ENCODE data around the gene KRTAP10-4.

The KRTAP10-4 gene

GRCh38 chr21:44532712-44533111 is 40.8 kb upstream of the KRTAP10-4 start:
- Histone ChIP-seq H3K27me3 (ENCODE audit: insufficient read depth, low read length, poor library complexity) (peaks cover 2% of the 10 kb centered on the region), H3K9me3 (ENCODE audit: insufficient read depth, low read length, severe bottlenecking) (no peaks in the 10 kb centered on the region), H3K4me2 (ENCODE audit: insufficient read depth, low read length) (no peak overlapping the region), H3K36me3 (ENCODE audit: insufficient read depth, low read length) (no peaks in the 10 kb centered on the region), H3K4me3 (ENCODE audit: low read depth in 1 of 2, low read length in 2 of 2) (no peak overlapping the region), H3K9ac (ENCODE audit: low read depth, low read length) (no peak overlapping the region), H4K20me1 (ENCODE audit: insufficient read depth, low read length) (no peaks in the 10 kb centered on the region), H3K27ac (ENCODE audit: low read length) (no peak overlapping the region), H3K4me1 (ENCODE audit: insufficient read depth, low read length) (no peaks in the 10 kb centered on the region), H3K79me2 (ENCODE audit: insufficient read depth, low read length) (no peaks in the 10 kb centered on the region), H2AFZ (ENCODE audit: low read depth, low read length) (no peak overlapping the region)
- ATAC-seq (ENCODE audit: insufficient read depth, low read depth), result no peak
- no peak for DNase-seq
- no peak for TF ChIP-seq EZH2 (IDR thresholded peaks at IDR 0.05; ENCODE audit: borderline replicate concordance, low read depth, low read length, severe bottlenecking)
- TF ChIP-seq, protein P1, sequence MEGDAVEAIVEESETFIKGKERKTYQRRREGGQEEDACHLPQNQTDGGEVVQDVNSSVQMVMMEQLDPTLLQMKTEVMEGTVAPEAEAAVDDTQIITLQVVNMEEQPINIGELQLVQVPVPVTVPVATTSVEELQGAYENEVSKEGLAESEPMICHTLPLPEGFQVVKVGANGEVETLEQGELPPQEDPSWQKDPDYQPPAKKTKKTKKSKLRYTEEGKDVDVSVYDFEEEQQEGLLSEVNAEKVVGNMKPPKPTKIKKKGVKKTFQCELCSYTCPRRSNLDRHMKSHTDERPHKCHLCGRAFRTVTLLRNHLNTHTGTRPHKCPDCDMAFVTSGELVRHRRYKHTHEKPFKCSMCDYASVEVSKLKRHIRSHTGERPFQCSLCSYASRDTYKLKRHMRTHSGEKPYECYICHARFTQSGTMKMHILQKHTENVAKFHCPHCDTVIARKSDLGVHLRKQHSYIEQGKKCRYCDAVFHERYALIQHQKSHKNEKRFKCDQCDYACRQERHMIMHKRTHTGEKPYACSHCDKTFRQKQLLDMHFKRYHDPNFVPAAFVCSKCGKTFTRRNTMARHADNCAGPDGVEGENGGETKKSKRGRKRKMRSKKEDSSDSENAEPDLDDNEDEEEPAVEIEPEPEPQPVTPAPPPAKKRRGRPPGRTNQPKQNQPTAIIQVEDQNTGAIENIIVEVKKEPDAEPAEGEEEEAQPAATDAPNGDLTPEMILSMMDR (IDR thresholded peaks at IDR 0.05; ENCODE audit: borderline replicate concordance, extremely low read depth, low read length, poor library complexity, severe bottlenecking), result no peak

GRCh38 chr21:44533121-44533890 is 40.2 kb upstream of the KRTAP10-4 start:
- Histone ChIP-seq H3K4me2 (ENCODE audit: insufficient read depth, low read length) (no peak overlapping the region), H3K9ac (ENCODE audit: low read depth, low read length) (no peak overlapping the region), H3K27ac (ENCODE audit: low read length) (no peak overlapping the region), H4K20me1 (ENCODE audit: insufficient read depth, low read length) (no peaks in the 10 kb centered on the region), H3K27me3 (ENCODE audit: insufficient read depth, low read length, poor library complexity) (peaks cover 2% of the 10 kb centered on the region), H3K79me2 (ENCODE audit: insufficient read depth, low read length) (no peaks in the 10 kb centered on the region), H3K4me1 (ENCODE audit: insufficient read depth, low read length) (no peaks in the 10 kb centered on the region), H3K4me3 (ENCODE audit: low read depth in 1 of 2, low read length in 2 of 2) (no peak overlapping the region), H3K9me3 (ENCODE audit: insufficient read depth, low read length, severe bottlenecking) (no peaks in the 10 kb centered on the region), H3K36me3 (ENCODE audit: insufficient read depth, low read length) (no peaks in the 10 kb centered on the region), H2AFZ (ENCODE audit: low read depth, low read length) (no peak overlapping the region)
- DNase-seq, result no peak
- no peak for ATAC-seq (ENCODE audit: insufficient read depth, low read depth)
- no peak for TF ChIP-seq EZH2 (IDR thresholded peaks at IDR 0.05; ENCODE audit: borderline replicate concordance, low read depth, low read length, severe bottlenecking)
- TF ChIP-seq, protein P1 (IDR thresholded peaks at IDR 0.05; ENCODE audit: borderline replicate concordance, extremely low read depth, low read length, poor library complexity, severe bottlenecking), result no peak

DNA sequence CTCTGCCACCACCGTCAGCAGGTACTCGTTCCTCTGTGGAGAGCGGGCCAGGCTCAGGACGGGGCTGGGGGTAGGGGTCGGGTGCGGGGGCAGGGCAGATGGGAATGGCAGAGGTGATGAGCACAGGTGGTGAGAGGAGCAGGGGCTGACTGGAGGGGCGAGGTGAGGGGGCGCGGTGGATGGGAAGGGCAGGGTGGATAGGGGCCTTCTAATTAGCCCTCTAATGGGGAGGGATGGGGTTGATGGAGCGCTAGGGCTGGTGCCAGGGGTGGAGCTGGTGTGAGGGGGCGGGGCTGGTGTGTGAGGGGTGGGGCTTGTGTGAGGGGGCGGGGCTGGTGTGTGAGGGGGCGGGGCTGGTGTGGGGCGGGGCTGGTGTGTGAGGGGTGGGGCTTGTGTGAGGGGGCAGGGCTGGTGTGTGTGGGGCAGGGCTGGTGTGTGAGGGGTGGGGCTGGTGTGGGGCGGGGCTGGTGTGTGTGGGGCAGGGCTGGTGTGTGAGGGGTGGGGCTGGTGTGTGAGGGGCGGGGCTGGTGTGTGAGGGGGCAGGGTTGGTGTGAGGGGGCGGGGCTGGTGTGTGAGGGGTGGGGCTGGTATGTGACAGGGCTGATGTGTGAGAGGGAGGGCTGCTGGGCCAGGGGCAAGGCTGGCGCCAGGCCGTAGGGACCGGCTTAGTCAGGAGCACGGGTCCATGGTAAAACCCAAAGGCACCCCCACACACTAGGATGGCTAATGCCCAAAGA is 39.5 kb upstream of the KRTAP10-4 start:
- Histone ChIP-seq H4K20me1 (ENCODE audit: insufficient read depth, low read length) (no peaks in the 10 kb centered on the region), H3K27me3 (ENCODE audit: insufficient read depth, low read length, poor library complexity) (peaks cover 2% of the 10 kb centered on the region), H2AFZ (ENCODE audit: low read depth, low read length) (no peak overlapping the region), H3K9me3 (ENCODE audit: insufficient read depth, low read length, severe bottlenecking) (no peaks in the 10 kb centered on the region), H3K4me2 (ENCODE audit: insufficient read depth, low read length) (no peak overlapping the region), H3K27ac (ENCODE audit: low read length) (no peak overlapping the region), H3K4me1 (ENCODE audit: insufficient read depth, low read length) (no peaks in the 10 kb centered on the region), H3K9ac (ENCODE audit: low read depth, low read length) (no peak overlapping the region), H3K36me3 (ENCODE audit: insufficient read depth, low read length) (no peaks in the 10 kb centered on the region), H3K4me3 (ENCODE audit: low read depth in 1 of 2, low read length in 2 of 2) (no peak overlapping the region), H3K79me2 (ENCODE audit: insufficient read depth, low read length) (no peaks in the 10 kb centered on the region)
- DNase-seq (no peak), ATAC-seq (ENCODE audit: insufficient read depth, low read depth) (no peak)
- TF ChIP-seq, protein P1 (IDR thresholded peaks at IDR 0.05; ENCODE audit: borderline replicate concordance, extremely low read depth, low read length, poor library complexity, severe bottlenecking), result no peak
- TF ChIP-seq EZH2 (IDR thresholded peaks at IDR 0.05; ENCODE audit: borderline replicate concordance, low read depth, low read length, severe bottlenecking), result no peak

Measured in DND-41 (cell line).